PC-3 (cell line): ENCODE data around the gene AP4E1. TPM values are rescaled to one million over a fixed set of nuclear protein-coding genes. Genes with fewer than 3 reads are reported as not detected.

ENCODE experiments used
- ATAC-seq: fragments of 200-7000 bp; cut with Tn5 transposase; 2 replicates; pipeline ENCODE4 v1.9.1; 2020; ENCODE audit warnings: mild to moderate bottlenecking, moderate library complexity
- BruUV-seq: library from RNA; stranded (reverse); fragments of 400-500 nt; replicated peaks from 2 replicates; lab custom pipeline; 2021; lab: Mats Ljungman, UMichigan
- CTCF ChIA-PET: fragments of 300-600 bp; sonication (Branson Sonifier 250); formaldehyde crosslinking; loops from one replicate; lab custom pipeline; 2022; ENCODE audit warnings: antibody characterized with exemption; lab: Charles Lee
- POLR2A ChIA-PET: fragments of 300-600 bp; sonication (Branson Sonifier 250); formaldehyde crosslinking; loops from one replicate; lab custom pipeline; 2022; ENCODE audit warnings: antibody characterized with exemption; ENCODE audit not compliant: unreplicated experiment; lab: Charles Lee
- DNase-seq: peaks from one replicate; pipeline ENCODE4 v3.0.0-alpha.2; 2015
- H2AFZ ChIP-seq: fragments of 300-600 bp; sonication (generic); 2 replicates; pipeline ENCODE4 v1.6.0; 2016; ENCODE audit warnings: antibody characterized with exemption, low read length
- H3F3A ChIP-seq: fragments of 300-600 bp; sonication (generic); one replicate; pipeline ENCODE4 v1.6.0; 2017; ENCODE audit warnings: antibody characterized with exemption, low read length, control low read depth, mild to moderate bottlenecking; ENCODE audit not compliant: unreplicated experiment
- H3K27ac ChIP-seq: fragments of 300-600 bp; sonication (generic); 2 replicates; pipeline ENCODE4 v1.5.1; 2016; ENCODE audit warnings: mild to moderate bottlenecking, low read length
- H3K27me3 ChIP-seq: fragments of 300-600 bp; sonication (generic); 2 replicates; pipeline ENCODE4 v1.6.1; 2016; ENCODE audit warnings: low read length, mixed read lengths
- H3K36me3 ChIP-seq: fragments of 300-600 bp; sonication (generic); 2 replicates; pipeline ENCODE4 v1.6.1; 2016; ENCODE audit warnings: low read depth, mixed run types, low read length, mixed read lengths
- H3K4me1 ChIP-seq: fragments of 300-600 bp; sonication (generic); 2 replicates; pipeline ENCODE4 v1.5.1; 2016; ENCODE audit warnings: low read length; ENCODE audit not compliant: insufficient read depth
- H3K4me2 ChIP-seq: fragments of 300-600 bp; sonication (generic); 2 replicates; pipeline ENCODE4 v1.6.0; 2016; ENCODE audit warnings: low read length
- H3K4me3 ChIP-seq: fragments of 300-600 bp; sonication (generic); 2 replicates; pipeline ENCODE4 v1.5.1; 2016; ENCODE audit warnings: mild to moderate bottlenecking, low read length, mixed read lengths
- H3K79me2 ChIP-seq: fragments of 300-600 bp; sonication (generic); 2 replicates; pipeline ENCODE4 v1.6.1; 2017; ENCODE audit warnings: low read length, mixed read lengths
- H3K9ac ChIP-seq: fragments of 300-600 bp; sonication (generic); 2 replicates; pipeline ENCODE4 v1.6.0; 2016; ENCODE audit warnings: mild to moderate bottlenecking, low read length
- H3K9me2 ChIP-seq: fragments of 300-600 bp; sonication (generic); replicated peaks from 2 replicates; pipeline ENCODE4 v1.6.1; 2016; ENCODE audit warnings: mixed run types, low read length, mixed read lengths
- H3K9me3 ChIP-seq: fragments of 300-600 bp; sonication (generic); 2 replicates; pipeline ENCODE4 v1.6.1; 2016; ENCODE audit warnings: low read length, mixed read lengths
- H4K20me1 ChIP-seq: fragments of 300-600 bp; sonication (generic); 2 replicates; pipeline ENCODE4 v1.6.1; 2016; ENCODE audit warnings: low read length, mixed read lengths
- EZH2 ChIP-seq: fragments of 300-600 bp; sonication (generic); IDR thresholded peaks from one replicate; pipeline ENCODE4 v1.6.1; 2017; ENCODE audit warnings: antibody characterized with exemption, mild to moderate bottlenecking, low read length; ENCODE audit not compliant: unreplicated experiment
- EZH2phosphoT487 ChIP-seq: fragments of 300-600 bp; sonication (generic); IDR thresholded peaks from 2 replicates; pipeline ENCODE4 v1.6.1; 2018; ENCODE audit warnings: mild to moderate bottlenecking, antibody characterized with exemption, low read length, borderline replicate concordance
- intact Hi-C: fragments of 100-400 bp; cut with micrococcal nuclease; formaldehyde crosslinking; loops from 2 replicates; pipeline ENCODE4 v1.9.0; 2023
- total RNA-seq: library from RNA; depleted of rRNA; stranded (reverse); fragments of >200 nt; gene quantifications from 2 replicates; pipeline ENCODE4 v1.2.3, GENCODE V29; 2014
- TF ChIP-seq, protein P1 (sequence below): fragments of 300-600 bp; sonication (generic); conservative IDR thresholded peaks from 2 replicates; pipeline ENCODE4 v1.5.1; 2017; ENCODE audit warnings: antibody characterized with exemption, low read depth, mild to moderate bottlenecking, low read length

AP4E1 gene
- total RNA-seq, 1 experiment from 2014 or later = 6.0 TPM

DNA sequence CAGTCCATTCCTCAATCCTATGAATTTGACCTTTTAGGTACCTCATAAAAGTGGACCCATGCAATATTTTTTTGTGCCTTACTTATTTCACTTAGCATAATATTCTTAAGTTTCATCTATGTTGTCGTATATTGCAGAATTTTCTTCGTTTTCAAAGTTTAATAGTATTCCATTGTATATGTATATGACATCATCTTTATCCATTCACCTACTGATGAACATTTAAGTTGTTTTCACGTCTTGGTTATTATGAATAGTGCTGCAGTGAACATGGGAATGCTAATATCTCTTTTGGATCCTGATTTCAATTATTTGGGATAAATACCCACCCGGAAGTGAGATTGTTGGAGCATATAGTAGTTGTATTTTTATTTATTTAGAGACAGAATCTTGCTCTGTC lies 65.1 kb downstream of the AP4E1 start:
- intact Hi-C loops = no loop called here
- Histone ChIP-seq H3K9ac (no peak overlapping the region), H3F3A (no peaks in the 10 kb centered on the region), H3K4me3 (no peak overlapping the region), H3K9me3 (peaks cover 13% of the 10 kb centered on the region), H3K36me3 (peaks cover 27% of the 10 kb centered on the region), H2AFZ (no peak overlapping the region), H3K9me2 (no peaks in the 10 kb centered on the region), H3K4me2 (no peak overlapping the region), H3K27me3 (no peaks in the 10 kb centered on the region), H4K20me1 (no peaks in the 10 kb centered on the region), H3K27ac (no peak overlapping the region), H3K79me2 (no peaks in the 10 kb centered on the region), H3K4me1 (no peaks in the 10 kb centered on the region)
- no peak for DNase-seq
- BruUV-seq = no TSS peak
- CTCF ChIA-PET = no interaction called here
- TF ChIP-seq, protein P1, sequence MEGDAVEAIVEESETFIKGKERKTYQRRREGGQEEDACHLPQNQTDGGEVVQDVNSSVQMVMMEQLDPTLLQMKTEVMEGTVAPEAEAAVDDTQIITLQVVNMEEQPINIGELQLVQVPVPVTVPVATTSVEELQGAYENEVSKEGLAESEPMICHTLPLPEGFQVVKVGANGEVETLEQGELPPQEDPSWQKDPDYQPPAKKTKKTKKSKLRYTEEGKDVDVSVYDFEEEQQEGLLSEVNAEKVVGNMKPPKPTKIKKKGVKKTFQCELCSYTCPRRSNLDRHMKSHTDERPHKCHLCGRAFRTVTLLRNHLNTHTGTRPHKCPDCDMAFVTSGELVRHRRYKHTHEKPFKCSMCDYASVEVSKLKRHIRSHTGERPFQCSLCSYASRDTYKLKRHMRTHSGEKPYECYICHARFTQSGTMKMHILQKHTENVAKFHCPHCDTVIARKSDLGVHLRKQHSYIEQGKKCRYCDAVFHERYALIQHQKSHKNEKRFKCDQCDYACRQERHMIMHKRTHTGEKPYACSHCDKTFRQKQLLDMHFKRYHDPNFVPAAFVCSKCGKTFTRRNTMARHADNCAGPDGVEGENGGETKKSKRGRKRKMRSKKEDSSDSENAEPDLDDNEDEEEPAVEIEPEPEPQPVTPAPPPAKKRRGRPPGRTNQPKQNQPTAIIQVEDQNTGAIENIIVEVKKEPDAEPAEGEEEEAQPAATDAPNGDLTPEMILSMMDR = no peak
- no peak for TF ChIP-seq EZH2
- TF ChIP-seq EZH2phosphoT487 = no peak
- POLR2A ChIA-PET = no interaction called here
- no peak for ATAC-seq

DNA sequence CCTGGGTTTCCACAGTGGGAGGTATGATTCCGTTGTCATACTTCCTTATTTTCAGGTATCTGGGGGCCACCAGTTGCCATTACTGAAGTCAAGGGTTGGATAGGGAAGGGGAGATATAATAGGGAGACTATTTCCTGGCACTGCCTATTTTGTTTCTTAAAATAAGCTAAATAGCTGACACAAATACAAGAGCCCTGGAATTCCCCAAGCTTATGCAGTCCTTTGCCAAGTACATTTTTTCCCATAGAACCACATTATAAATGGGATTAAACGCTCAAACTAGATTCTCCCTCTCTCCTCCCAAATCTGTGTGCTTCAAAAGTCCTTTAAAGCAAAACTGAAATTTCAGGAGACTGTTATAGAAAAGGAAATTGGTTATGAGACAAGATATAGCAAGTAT lies 68.7 kb downstream of the AP4E1 start:
- H3K9me2 ChIP-seq = no peaks in the 10 kb centered on the region
- ATAC-seq = no peak
- no peak overlapping the region for H3K27ac ChIP-seq
- no peak overlapping the region for H3K9ac ChIP-seq
- no peak for DNase-seq
- no peaks in the 10 kb centered on the region for H3K36me3 ChIP-seq
- no peak overlapping the region for H2AFZ ChIP-seq
- no peaks in the 10 kb centered on the region for H3K4me1 ChIP-seq
- H3F3A ChIP-seq = no peaks in the 10 kb centered on the region
- H3K4me3 ChIP-seq = no peak overlapping the region
- BruUV-seq = no TSS peak
- ChIA-PET POLR2A (no interaction called here), CTCF (no interaction called here)
- intact Hi-C loops = no loop called here
- TF ChIP-seq EZH2phosphoT487 (no peak), EZH2 (no peak)
- TF ChIP-seq, protein P1 = no peak
- no peaks in the 10 kb centered on the region for H3K27me3 ChIP-seq
- no peaks in the 10 kb centered on the region for H3K9me3 ChIP-seq
- no peak overlapping the region for H3K4me2 ChIP-seq
- no peaks in the 10 kb centered on the region for H3K79me2 ChIP-seq
- no peaks in the 10 kb centered on the region for H4K20me1 ChIP-seq

DNA sequence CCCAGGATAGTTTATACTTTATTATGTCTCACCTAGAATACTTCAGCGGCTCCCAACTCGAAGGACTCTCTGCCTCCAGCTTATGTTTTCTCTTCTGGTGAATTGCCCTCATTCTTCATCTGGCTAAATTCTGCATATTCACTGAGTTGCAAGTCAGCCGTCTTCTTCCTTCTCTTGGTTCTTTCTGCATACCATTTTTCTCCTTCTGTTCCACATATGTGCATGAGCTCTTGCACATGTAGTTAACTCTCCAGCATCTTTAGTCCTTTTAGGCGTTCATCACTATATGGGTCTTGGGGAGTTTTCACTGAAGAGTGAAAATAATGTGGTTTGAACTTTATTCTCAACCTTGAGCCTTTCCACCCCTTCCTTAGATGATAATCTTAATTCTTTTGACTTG lies 70.1 kb downstream of the AP4E1 start:
- intact Hi-C loops = no loop called here
- Histone ChIP-seq H3K4me3 (no peak overlapping the region), H3K4me2 (no peak overlapping the region), H4K20me1 (no peaks in the 10 kb centered on the region), H3F3A (no peaks in the 10 kb centered on the region), H3K36me3 (no peaks in the 10 kb centered on the region), H3K4me1 (no peaks in the 10 kb centered on the region), H3K27ac (no peak overlapping the region), H2AFZ (no peak overlapping the region), H3K9me3 (no peaks in the 10 kb centered on the region), H3K27me3 (no peaks in the 10 kb centered on the region), H3K79me2 (no peaks in the 10 kb centered on the region), H3K9me2 (no peaks in the 10 kb centered on the region), H3K9ac (no peak overlapping the region)
- TF ChIP-seq, protein P1 = no peak
- no peak for TF ChIP-seq EZH2phosphoT487
- TF ChIP-seq EZH2 = no peak
- POLR2A ChIA-PET = interaction anchor here (0.7 kb wide), 1 partner anchor 34 kb away, joined by 3 read pairs; no protein-coding TSS in a partner anchor
- DNase-seq (no peak), ATAC-seq (no peak)
- no TSS peak for BruUV-seq
- CTCF ChIA-PET = no interaction called here
